WI38 (cell line): ENCODE results near the gene TMPO.

Source experiments
- H3K4me3 ChIP-seq: 2 replicates; pipeline ENCODE4 v1.5.1; 2011; ENCODE audit warnings: low read depth, mild to moderate bottlenecking, control low read depth, low read length
- CTCF ChIP-seq: IDR thresholded peaks from 2 replicates; pipeline ENCODE4 v1.5.1; 2012; ENCODE audit warnings: low read depth, mild to moderate bottlenecking, control low read depth, low read length

The TMPO gene

GRCh38 chr12:98515287-98516110, at the start of gene TMPO:
Gene TMPO (plus strand): TSS chr12:98515590. CDS start chr12:98515868, 278 bp downstream.
- TF ChIP-seq CTCF, result no peak
- H3K4me3 ChIP-seq, result peak within 1 kb of the TSS; percentile 96

GRCh38 chr12:98465950-98466602, 49.3 kb upstream of the TMPO start:
- no peak overlapping the region for H3K4me3 ChIP-seq
- TF ChIP-seq CTCF, result no peak

- no peak overlapping the region for H3K4me3 ChIP-seq
- no peak for TF ChIP-seq CTCF
Observed at GRCh38 chr12:98466640-98467400, 48.6 kb upstream of the TMPO start.

GRCh38 chr12:98469109-98469508, 46.3 kb upstream of the TMPO start:
- TF ChIP-seq CTCF, result no peak

GRCh38 chr12:98470469-98471082, 44.8 kb upstream of the TMPO start:
- H3K4me3 ChIP-seq, result no peak overlapping the region
- no peak for TF ChIP-seq CTCF

More at GRCh38 chr12:98469109-98469508, 46.3 kb upstream of the TMPO start:
- no peak overlapping the region for H3K4me3 ChIP-seq

- TF ChIP-seq CTCF, result no peak
Observed at GRCh38 chr12:98471085-98471484, 44.3 kb upstream of the TMPO start.

More at GRCh38 chr12:98471085-98471484, 44.3 kb upstream of the TMPO start:
- H3K4me3 ChIP-seq, result no peak overlapping the region
